HepG2 (cell line): Measurements from ENCODE around the gene HSD3B7. TPM values are rescaled to one million over a fixed set of nuclear protein-coding genes. Genes with fewer than 3 reads are reported as not detected.

Source experiments
- ARHGAP35 ChIP-seq: sonication (generic); formaldehyde crosslinking; IDR thresholded peaks from 2 replicates; pipeline ENCODE4 v1.9.0; 2022; ENCODE audit warnings: mild to moderate bottlenecking, inconsistent platforms, moderate library complexity, missing genetic modification reagents, borderline replicate concordance
- CEBPG ChIP-seq: IDR thresholded peaks from 2 replicates; pipeline ENCODE4 v1.6.1; 2016
- EEA1 ChIP-seq: sonication (generic); formaldehyde crosslinking; IDR thresholded peaks from 2 replicates; pipeline ENCODE4 v1.5.1; 2020; ENCODE audit warnings: mild to moderate bottlenecking, missing genetic modification reagents, borderline replicate concordance
- KDM1A ChIP-seq: IDR thresholded peaks from 2 replicates; pipeline ENCODE4 v1.6.1; 2016; ENCODE audit warnings: missing compliant biosample characterization
- MIXL1 ChIP-seq: IDR thresholded peaks from 2 replicates; pipeline ENCODE4 v1.6.1; 2016
- MXI1 ChIP-seq: IDR thresholded peaks from 3 replicates; pipeline ENCODE4 v1.6.1; 2012; ENCODE audit warnings: low read depth, low read length, inconsistent platforms, borderline replicate concordance
- RBFOX2 ChIP-seq: fragments of 200-400 bp; formaldehyde crosslinking; IDR thresholded peaks from 2 replicates; pipeline ENCODE4 v1.6.1; 2017; ENCODE audit warnings: low read depth, mild to moderate bottlenecking, low read length
- SALL2 ChIP-seq: sonication (generic); formaldehyde crosslinking; IDR thresholded peaks from 2 replicates; pipeline ENCODE4 v1.8.1; 2023; ENCODE audit warnings: mild to moderate bottlenecking, missing genetic modification reagents, inconsistent platforms
- SRSF4 ChIP-seq: fragments of 200-400 bp; formaldehyde crosslinking; IDR thresholded peaks from one replicate; pipeline ENCODE4 v1.6.1; 2018; ENCODE audit warnings: mild to moderate bottlenecking, low read depth, low read length, moderate library complexity; ENCODE audit not compliant: poor library complexity, severe bottlenecking
- XBP1 ChIP-seq: sonication (generic); formaldehyde crosslinking; IDR thresholded peaks from 2 replicates; pipeline ENCODE4 v1.5.0; 2020; ENCODE audit warnings: missing genetic modification reagents
- ZFP36L2 ChIP-seq: sonication (generic); formaldehyde crosslinking; IDR thresholded peaks from 2 replicates; pipeline ENCODE4 v1.4.0; 2020; ENCODE audit warnings: missing genetic modification reagents
- ZFP82 ChIP-seq: sonication (generic); formaldehyde crosslinking; IDR thresholded peaks from 2 replicates; pipeline ENCODE4 v1.5.1; 2020; ENCODE audit warnings: mild to moderate bottlenecking, missing genetic modification reagents, borderline replicate concordance
- ZMAT3 ChIP-seq: sonication (generic); formaldehyde crosslinking; conservative IDR thresholded peaks from 2 replicates; pipeline ENCODE4 v1.7.0; 2021; ENCODE audit warnings: missing genetic modification reagents
- ZNF12 ChIP-seq: sonication (generic); formaldehyde crosslinking; IDR thresholded peaks from 2 replicates; pipeline ENCODE4 v1.5.0; 2020; ENCODE audit warnings: missing genetic modification reagents
- ZNF256 ChIP-seq: sonication (generic); formaldehyde crosslinking; conservative IDR thresholded peaks from 2 replicates; pipeline ENCODE4 v1.4.0; 2020; ENCODE audit warnings: missing genetic modification reagents
- ZNF282 ChIP-seq: fragments of 450-650 bp; IDR thresholded peaks from 2 replicates; pipeline ENCODE4 v1.6.1; 2018; ENCODE audit not compliant: partially characterized antibody
- ZNF605 ChIP-seq: sonication (generic); formaldehyde crosslinking; IDR thresholded peaks from 2 replicates; pipeline ENCODE4 v1.8.0; 2022; ENCODE audit warnings: mild to moderate bottlenecking, missing genetic modification reagents
- ZNF879 ChIP-seq: sonication (generic); formaldehyde crosslinking; IDR thresholded peaks from 2 replicates; pipeline ENCODE4 v1.8.1; 2023; ENCODE audit warnings: missing genetic modification reagents
- polyA plus RNA-seq, 8 experiments: library from polyadenylated mRNA; depleted of rRNA in 3 of 8; stranded (reverse) in 7 of 8; unstranded in 1 of 8; fragments of >200 nt; fragmentation: Illumina TruSeq in 4 of 8; extraction: Trizol in 4 of 8; gene quantifications; 2 replicates each; pipeline versions ENCODE4 v1.2.1 to v1.2.3, GENCODE V29; 2011 to 2016; ENCODE audit warnings: low read depth in 4 of 8, missing spikeins in 1 of 8, mixed read lengths in 1 of 8; ENCODE audit not compliant: insufficient read depth in 1 of 8
- total RNA-seq, 5 experiments: library from RNA; depleted of rRNA; stranded (reverse); fragments of >200 nt; fragmentation: Illumina TruSeq; extraction: Trizol; gene quantifications; 2 replicates each; pipeline ENCODE4 v1.2.3, GENCODE V29; 2016; ENCODE audit warnings: low read depth in 1 of 5
- TF ChIP-seq, protein P1 (sequence below): sonication (generic); formaldehyde crosslinking; IDR thresholded peaks from 2 replicates; pipeline ENCODE4 v1.4.0; 2020; ENCODE audit warnings: missing genetic modification reagents
- TF ChIP-seq, protein P2 (sequence below): sonication (generic); formaldehyde crosslinking; IDR thresholded peaks from 2 replicates; pipeline ENCODE4 v1.4.0; 2020; ENCODE audit warnings: missing genetic modification reagents
- TF ChIP-seq, protein P3 (sequence below): sonication (generic); formaldehyde crosslinking; IDR thresholded peaks from 2 replicates; pipeline ENCODE4 v1.8.1; 2023; ENCODE audit warnings: mild to moderate bottlenecking, moderate library complexity, missing genetic modification reagents
- TF ChIP-seq, protein P4 (sequence below): sonication (generic); formaldehyde crosslinking; IDR thresholded peaks from 2 replicates; pipeline ENCODE4 v1.4.0; 2020; ENCODE audit warnings: missing genetic modification reagents

Gene HSD3B7
- total and polyA plus RNA-seq, 2 of the 13 experiments (the other 11 are each of a cell fraction or from before 2014, with no cell fraction given): 32.9 to 69.7 TPM

DNA sequence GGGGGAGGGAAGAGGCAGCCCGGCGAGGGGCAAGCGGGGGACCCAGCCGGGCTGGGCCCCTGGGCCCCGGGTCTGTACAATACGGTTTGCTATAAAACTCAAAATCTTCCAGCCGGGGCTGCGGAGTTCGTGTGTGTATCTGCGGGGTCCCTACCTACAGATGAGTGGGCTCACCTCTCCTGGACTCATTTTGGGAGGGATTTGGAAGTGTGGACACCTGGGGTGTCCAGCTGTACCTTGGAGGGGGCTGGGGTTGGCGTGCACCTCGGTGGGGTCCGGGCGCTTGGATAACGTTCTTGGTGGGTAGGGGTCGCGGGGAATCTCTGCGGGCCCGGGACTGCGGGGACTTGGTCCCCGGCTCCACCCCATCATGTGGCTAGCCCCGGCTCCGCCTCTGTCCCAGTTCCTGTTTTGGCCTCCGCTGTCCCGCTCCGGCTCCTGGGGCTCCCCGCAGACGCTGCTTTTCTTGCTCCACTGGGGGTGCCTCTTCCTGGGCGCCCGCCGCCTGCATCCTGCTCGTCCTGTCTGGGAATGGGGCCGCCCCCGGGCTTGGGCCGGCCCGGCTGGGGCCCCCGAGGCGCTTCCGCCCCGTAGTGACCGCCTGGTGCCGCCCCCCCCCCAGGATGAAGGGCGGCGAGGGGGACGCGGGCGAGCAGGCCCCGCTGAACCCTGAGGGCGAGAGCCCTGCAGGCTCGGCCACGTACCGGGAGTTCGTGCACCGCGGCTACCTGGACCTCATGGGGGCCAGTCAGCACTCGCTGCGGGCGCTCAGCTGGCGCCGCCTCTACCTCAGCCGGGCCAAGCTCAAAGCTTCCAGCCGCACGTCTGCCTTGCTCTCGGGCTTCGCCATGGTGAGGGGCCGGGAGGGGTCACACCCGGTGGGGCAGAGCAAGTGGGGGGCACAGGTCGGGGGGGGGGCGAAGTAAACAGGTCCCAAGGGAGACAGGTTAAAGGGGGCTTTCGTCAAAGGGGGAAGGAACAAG lies 36.0 kb upstream of the HSD3B7 start, which contains the start of gene ORAI3 (continued):
- TF ChIP-seq ZNF879 (CRISPR knock-in tag) (no peak; the same call in 1 of the 2 replicates), ZNF282 (no peak), MXI1 (0 out of 3 replicates have a peak, but pooled peaks have one; percentile 25), ARHGAP35 (CRISPR knock-in tag) (peak; percentile 84; the same call in 1 of the 2 replicates), SRSF4 (peak; percentile 51), XBP1 (CRISPR knock-in tag) (no peak), CEBPG (CRISPR knock-in tag) (no peak), KDM1A (CRISPR knock-in tag) (no peak), EEA1 (no peak), ZMAT3 (CRISPR knock-in tag) (peak; percentile 89; the same call in 1 of the 2 replicates), MIXL1 (no peak), ZFP82 (0 out of 2 replicates have a peak, but pooled peaks have one; percentile 4), RBFOX2 (peak; percentile 95), ZNF256 (CRISPR knock-in tag) (0 out of 2 replicates have a peak, but pooled peaks have one; percentile 41), ZFP36L2 (no peak), ZNF12 (CRISPR knock-in tag) (peak; percentile 38; the same call in 1 of the 2 replicates), SALL2 (CRISPR knock-in tag) (no peak; the same call in 1 of the 2 replicates), ZNF605 (CRISPR knock-in tag) (0 out of 2 replicates have a peak, but pooled peaks have one; percentile 4)
- TF ChIP-seq, protein P1, sequence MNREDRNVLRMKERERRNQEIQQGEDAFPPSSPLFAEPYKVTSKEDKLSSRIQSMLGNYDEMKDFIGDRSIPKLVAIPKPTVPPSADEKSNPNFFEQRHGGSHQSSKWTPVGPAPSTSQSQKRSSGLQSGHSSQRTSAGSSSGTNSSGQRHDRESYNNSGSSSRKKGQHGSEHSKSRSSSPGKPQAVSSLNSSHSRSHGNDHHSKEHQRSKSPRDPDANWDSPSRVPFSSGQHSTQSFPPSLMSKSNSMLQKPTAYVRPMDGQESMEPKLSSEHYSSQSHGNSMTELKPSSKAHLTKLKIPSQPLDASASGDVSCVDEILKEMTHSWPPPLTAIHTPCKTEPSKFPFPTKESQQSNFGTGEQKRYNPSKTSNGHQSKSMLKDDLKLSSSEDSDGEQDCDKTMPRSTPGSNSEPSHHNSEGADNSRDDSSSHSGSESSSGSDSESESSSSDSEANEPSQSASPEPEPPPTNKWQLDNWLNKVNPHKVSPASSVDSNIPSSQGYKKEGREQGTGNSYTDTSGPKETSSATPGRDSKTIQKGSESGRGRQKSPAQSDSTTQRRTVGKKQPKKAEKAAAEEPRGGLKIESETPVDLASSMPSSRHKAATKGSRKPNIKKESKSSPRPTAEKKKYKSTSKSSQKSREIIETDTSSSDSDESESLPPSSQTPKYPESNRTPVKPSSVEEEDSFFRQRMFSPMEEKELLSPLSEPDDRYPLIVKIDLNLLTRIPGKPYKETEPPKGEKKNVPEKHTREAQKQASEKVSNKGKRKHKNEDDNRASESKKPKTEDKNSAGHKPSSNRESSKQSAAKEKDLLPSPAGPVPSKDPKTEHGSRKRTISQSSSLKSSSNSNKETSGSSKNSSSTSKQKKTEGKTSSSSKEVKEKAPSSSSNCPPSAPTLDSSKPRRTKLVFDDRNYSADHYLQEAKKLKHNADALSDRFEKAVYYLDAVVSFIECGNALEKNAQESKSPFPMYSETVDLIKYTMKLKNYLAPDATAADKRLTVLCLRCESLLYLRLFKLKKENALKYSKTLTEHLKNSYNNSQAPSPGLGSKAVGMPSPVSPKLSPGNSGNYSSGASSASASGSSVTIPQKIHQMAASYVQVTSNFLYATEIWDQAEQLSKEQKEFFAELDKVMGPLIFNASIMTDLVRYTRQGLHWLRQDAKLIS (CRISPR knock-in tag): no peak
- TF ChIP-seq, protein P2, sequence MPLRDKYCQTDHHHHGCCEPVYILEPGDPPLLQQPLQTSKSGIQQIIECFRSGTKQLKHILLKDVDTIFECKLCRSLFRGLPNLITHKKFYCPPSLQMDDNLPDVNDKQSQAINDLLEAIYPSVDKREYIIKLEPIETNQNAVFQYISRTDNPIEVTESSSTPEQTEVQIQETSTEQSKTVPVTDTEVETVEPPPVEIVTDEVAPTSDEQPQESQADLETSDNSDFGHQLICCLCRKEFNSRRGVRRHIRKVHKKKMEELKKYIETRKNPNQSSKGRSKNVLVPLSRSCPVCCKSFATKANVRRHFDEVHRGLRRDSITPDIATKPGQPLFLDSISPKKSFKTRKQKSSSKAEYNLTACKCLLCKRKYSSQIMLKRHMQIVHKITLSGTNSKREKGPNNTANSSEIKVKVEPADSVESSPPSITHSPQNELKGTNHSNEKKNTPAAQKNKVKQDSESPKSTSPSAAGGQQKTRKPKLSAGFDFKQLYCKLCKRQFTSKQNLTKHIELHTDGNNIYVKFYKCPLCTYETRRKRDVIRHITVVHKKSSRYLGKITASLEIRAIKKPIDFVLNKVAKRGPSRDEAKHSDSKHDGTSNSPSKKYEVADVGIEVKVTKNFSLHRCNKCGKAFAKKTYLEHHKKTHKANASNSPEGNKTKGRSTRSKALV (CRISPR knock-in tag): 0 out of 2 replicates have a peak, but pooled peaks have one; percentile 6
- TF ChIP-seq, protein P3, sequence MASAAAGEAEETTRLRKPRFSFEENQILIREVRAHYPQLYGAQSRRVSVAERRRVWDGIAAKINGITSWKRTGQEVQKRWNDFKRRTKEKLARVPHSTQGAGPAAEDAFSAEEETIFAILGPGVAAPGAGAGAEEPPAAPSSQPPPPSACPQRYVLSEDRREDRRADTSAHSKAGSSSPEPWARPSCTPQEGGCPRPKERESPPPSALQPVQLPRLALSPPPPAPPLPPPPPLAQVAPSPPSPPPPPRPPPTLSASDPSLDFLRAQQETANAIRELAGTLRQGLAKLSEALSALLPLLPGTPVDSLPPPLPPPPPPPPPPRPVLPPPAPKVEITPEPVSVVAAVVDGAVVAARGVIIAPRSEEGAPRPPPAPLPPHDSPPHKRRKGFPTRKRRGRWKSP: 0 out of 2 replicates have a peak, but pooled peaks have one; percentile 12
- TF ChIP-seq, protein P4, sequence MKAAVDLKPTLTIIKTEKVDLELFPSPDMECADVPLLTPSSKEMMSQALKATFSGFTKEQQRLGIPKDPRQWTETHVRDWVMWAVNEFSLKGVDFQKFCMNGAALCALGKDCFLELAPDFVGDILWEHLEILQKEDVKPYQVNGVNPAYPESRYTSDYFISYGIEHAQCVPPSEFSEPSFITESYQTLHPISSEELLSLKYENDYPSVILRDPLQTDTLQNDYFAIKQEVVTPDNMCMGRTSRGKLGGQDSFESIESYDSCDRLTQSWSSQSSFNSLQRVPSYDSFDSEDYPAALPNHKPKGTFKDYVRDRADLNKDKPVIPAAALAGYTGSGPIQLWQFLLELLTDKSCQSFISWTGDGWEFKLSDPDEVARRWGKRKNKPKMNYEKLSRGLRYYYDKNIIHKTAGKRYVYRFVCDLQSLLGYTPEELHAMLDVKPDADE (CRISPR knock-in tag): no peak; the same call in 1 of the 2 replicates
